B cell (primary cell): Measurements from ENCODE around the gene SOX9. TPM values are rescaled to one million over a fixed set of nuclear protein-coding genes. Genes with fewer than 3 reads are reported as not detected.

Source experiments
- ATAC-seq: fragments of 200-7000 bp; cut with Tn5 transposase; one replicate; pipeline ENCODE4 v1.10.0; 2021; ENCODE audit warnings: low read depth, mild to moderate bottlenecking, moderate number of reproducible peaks, moderate library complexity
- CTCF ChIA-PET: fragments of 350-600 bp; sonication (Branson Sonifier 250); formaldehyde crosslinking; loops from one replicate; lab custom pipeline; 2021; ENCODE audit warnings: antibody characterized with exemption, inconsistent platforms; lab: Charles Lee
- POLR2A ChIA-PET: fragments of 350-600 bp; sonication (Branson Sonifier 250); formaldehyde crosslinking; loops from one replicate; lab custom pipeline; 2021; ENCODE audit warnings: antibody characterized with exemption; lab: Charles Lee
- DNase-seq: peaks from one replicate; pipeline ENCODE4 v3.0.0; 2013
- H2AFZ ChIP-seq: 2 replicates; pipeline ENCODE4 v1.6.1; 2012; ENCODE audit warnings: mild to moderate bottlenecking, low read depth, low read length; ENCODE audit not compliant: insufficient read depth, poor library complexity, severe bottlenecking
- H3K27ac ChIP-seq, 2 donors: 1 replicate in 1 of 2; 2 replicates in 1 of 2; pipeline ENCODE4 v1.5.1; 2012 to 2013; ENCODE audit warnings: low read length in 2 of 2, mild to moderate bottlenecking in 2 of 2, moderate library complexity in 1 of 2
- H3K27me3 ChIP-seq, 4 experiments: fragments of 200-600 bp in 1 of 4; sonication (generic) in 1 of 4; replicated peaks in 1 of 4; 1 replicate in 2 of 4; 2 replicates in 2 of 4; pipeline versions ENCODE4 v1.6.1 to v1.7.0; 2013 to 2016; ENCODE audit warnings: low read length in 3 of 4, mild to moderate bottlenecking in 2 of 4, mixed read lengths in 1 of 4, moderate library complexity in 1 of 4; ENCODE audit not compliant: insufficient read depth in 4 of 4, control insufficient read depth in 3 of 4; ENCODE audit errors: control extremely low read depth in 1 of 4
- H3K36me3 ChIP-seq, 2 experiments: replicated peaks in 1 of 2; 1 replicate in 1 of 2; 2 replicates in 1 of 2; pipeline versions ENCODE4 v1.6.1 to v1.7.1; 2013; ENCODE audit warnings: low read length in 1 of 2; ENCODE audit not compliant: insufficient read depth in 2 of 2, control insufficient read depth in 1 of 2; ENCODE audit errors: control extremely low read depth in 1 of 2, extremely low read depth in 1 of 2
- H3K4me1 ChIP-seq, 2 donors: fragments of 200-600 bp in 1 of 2; sonication (generic) in 1 of 2; 1 replicate in 1 of 2; 2 replicates in 1 of 2; pipeline versions ENCODE4 v1.5.1 to v1.6.1; 2013 to 2017; ENCODE audit warnings: low read length in 2 of 2; ENCODE audit not compliant: control insufficient read depth in 2 of 2, insufficient read depth in 2 of 2
- H3K4me2 ChIP-seq: replicated peaks from 2 replicates; pipeline ENCODE3; 2012; ENCODE audit warnings: mild to moderate bottlenecking, low read depth, low read length; ENCODE audit not compliant: poor library complexity, severe bottlenecking
- H3K4me3 ChIP-seq, 5 experiments: fragments of 200-600 bp in 1 of 5; sonication (generic) in 1 of 5; 1 replicate in 3 of 5; 2 replicates in 2 of 5; pipeline versions ENCODE4 v1.5.1 to v1.7.0; 2011 to 2016; ENCODE audit warnings: low read length in 4 of 5, mild to moderate bottlenecking in 4 of 5, low read depth in 2 of 5, control low read depth in 1 of 5, moderate library complexity in 1 of 5; ENCODE audit not compliant: insufficient read depth in 1 of 5; ENCODE audit errors: control extremely low read depth in 1 of 5, extremely low read depth in 1 of 5
- H3K79me2 ChIP-seq: fragments of 200-600 bp; sonication (generic); one replicate; pipeline ENCODE4 v1.6.0; 2016; ENCODE audit warnings: low read length; ENCODE audit not compliant: control insufficient read depth, insufficient read depth
- H3K9ac ChIP-seq: fragments of 200-600 bp; sonication (generic); 2 replicates; pipeline ENCODE4 v1.6.1; 2017; ENCODE audit warnings: mild to moderate bottlenecking, low read length, moderate library complexity
- H3K9me3 ChIP-seq, 3 donors: one replicate each; pipeline versions ENCODE4 v1.6.1 to v1.7.1; 2013; ENCODE audit warnings: low read length in 2 of 3; ENCODE audit not compliant: control insufficient read depth in 2 of 3, insufficient read depth in 1 of 3; ENCODE audit errors: control extremely low read depth in 1 of 3
- H4K20me1 ChIP-seq: 2 replicates; pipeline ENCODE4 v1.6.0; 2012; ENCODE audit warnings: mild to moderate bottlenecking, low read length; ENCODE audit not compliant: insufficient read depth, control insufficient read depth, poor library complexity, severe bottlenecking
- H3K27ac Mint-ChIP-seq: one replicate; pipeline ENCODE4 v1.8.0; 2021; ENCODE audit warnings: mixed read lengths
- H3K27me3 Mint-ChIP-seq: one replicate; pipeline ENCODE4 v1.8.0; 2021; ENCODE audit warnings: mixed read lengths
- H3K4me1 Mint-ChIP-seq: one replicate; pipeline ENCODE4 v1.8.0; 2021; ENCODE audit warnings: mixed read lengths
- H3K4me3 Mint-ChIP-seq: one replicate; pipeline ENCODE4 v1.8.0; 2021; ENCODE audit warnings: mixed read lengths
- H3K9me3 Mint-ChIP-seq: one replicate; pipeline ENCODE4 v1.8.0; 2022; ENCODE audit warnings: mixed read lengths; ENCODE audit not compliant: insufficient read depth
- EZH2 ChIP-seq: IDR thresholded peaks from 2 replicates; pipeline ENCODE4 v1.6.1; 2012; ENCODE audit warnings: borderline replicate concordance, low read depth, mild to moderate bottlenecking, moderate library complexity, low read length; ENCODE audit not compliant: insufficient read depth, poor library complexity, severe bottlenecking
- WGBS: methylation state at CpG from one replicate; pipeline ENCODE4 v1.1.5; 2013; ENCODE audit warnings: missing lambda C conversion rate; ENCODE audit not compliant: insufficient coverage; 5-methylcytosine and 5-hydroxymethylcytosine counted together
- intact Hi-C: fragments of 100-400 bp; cut with micrococcal nuclease; formaldehyde crosslinking; loops from one replicate; pipeline ENCODE4 v1.10.0; 2022
- polyA plus RNA-seq: library from polyadenylated mRNA; depleted of rRNA; stranded (reverse); fragments of >200 nt; gene quantifications from 2 replicates; pipeline ENCODE4 v1.2.3, GENCODE V29; 2012
- total RNA-seq, 2 donors: library from RNA; stranded (reverse); fragments of 120-200 nt in 1 of 2; gene quantifications; 1 replicate in 1 of 2; 2 replicates in 1 of 2; pipeline versions ENCODE4 v1.2.3 to v1.2.4, GENCODE V29; 2013 to 2022
- TF ChIP-seq, protein P1 (sequence below): fragments of 200-600 bp; IDR thresholded peaks from one replicate; pipeline ENCODE4 v1.8.0; 2022; ENCODE audit warnings: antibody characterized with exemption, mild to moderate bottlenecking

The SOX9 gene
- total and polyA plus RNA-seq, 2 donors (not counting 1 experiment from before 2014, with no cell fraction given), result 0.03 TPM; not detected in 1

DNA sequence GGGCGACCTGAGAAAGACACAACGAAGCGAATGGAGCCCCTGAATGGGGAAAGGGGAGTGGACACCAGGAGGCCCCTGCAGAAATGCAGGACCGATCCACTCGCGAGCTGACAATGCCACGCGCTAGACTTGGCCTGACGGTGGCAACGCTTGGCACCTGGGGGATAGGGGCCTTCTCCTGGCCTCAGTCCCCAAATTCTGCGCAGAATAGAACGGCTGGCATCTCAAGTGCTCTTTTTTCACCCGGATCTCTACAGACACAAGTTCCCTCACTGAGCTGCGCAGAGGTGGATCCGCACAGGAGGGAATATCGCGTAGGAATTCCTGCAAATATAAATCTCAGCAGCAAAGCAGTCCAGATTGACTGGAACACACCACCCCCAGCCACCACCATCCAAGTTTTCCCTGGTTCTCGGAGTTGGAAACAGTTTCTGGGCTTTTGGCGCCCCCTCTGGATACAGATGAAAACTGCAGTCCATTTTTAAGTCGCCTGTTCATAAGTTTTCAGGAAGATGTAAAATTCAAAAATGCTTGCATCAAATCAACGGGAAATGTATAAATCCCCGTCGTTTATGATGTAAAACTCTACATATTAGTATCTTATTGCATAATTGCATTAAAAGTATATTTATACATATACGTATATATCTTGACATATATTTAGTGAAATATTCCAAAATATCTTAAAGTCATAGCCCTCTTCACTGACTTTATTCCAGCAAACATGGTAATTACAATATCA is 2.3 kb upstream of the SOX9 start:
- H3K4me1 Mint-ChIP-seq, result peaks cover 17% of the 10 kb centered on the region
- CTCF ChIA-PET, result no interaction called here
- Histone ChIP-seq H3K4me3 (no peak overlapping the region), H3K9me3 (peaks cover 0 to 46% (median 0%) of the 10 kb centered on the region in 3 donors), H3K4me2 (no peak overlapping the region), H3K27me3 (peaks cover 0 to 70% (median 32%) of the 10 kb centered on the region in 4 experiments), H3K9ac (no peak overlapping the region), H3K79me2 (no peaks in the 10 kb centered on the region), H3K27ac (no peak overlapping the region), H2AFZ (no peak overlapping the region), H3K4me1 (peaks cover 8 to 14% of the 10 kb centered on the region in 2 donors), H3K36me3 (no peaks in the 10 kb centered on the region), H4K20me1 (no peaks in the 10 kb centered on the region)
- 12% methylated on average over 17 of the region's 24 CpGs for WGBS
- POLR2A ChIA-PET, result no interaction called here
- H3K27me3 Mint-ChIP-seq, result peaks cover 59% of the 10 kb centered on the region
- DNase-seq (peak; percentile 21), ATAC-seq (no peak)
- no peak for TF ChIP-seq EZH2
- TF ChIP-seq, protein P1, sequence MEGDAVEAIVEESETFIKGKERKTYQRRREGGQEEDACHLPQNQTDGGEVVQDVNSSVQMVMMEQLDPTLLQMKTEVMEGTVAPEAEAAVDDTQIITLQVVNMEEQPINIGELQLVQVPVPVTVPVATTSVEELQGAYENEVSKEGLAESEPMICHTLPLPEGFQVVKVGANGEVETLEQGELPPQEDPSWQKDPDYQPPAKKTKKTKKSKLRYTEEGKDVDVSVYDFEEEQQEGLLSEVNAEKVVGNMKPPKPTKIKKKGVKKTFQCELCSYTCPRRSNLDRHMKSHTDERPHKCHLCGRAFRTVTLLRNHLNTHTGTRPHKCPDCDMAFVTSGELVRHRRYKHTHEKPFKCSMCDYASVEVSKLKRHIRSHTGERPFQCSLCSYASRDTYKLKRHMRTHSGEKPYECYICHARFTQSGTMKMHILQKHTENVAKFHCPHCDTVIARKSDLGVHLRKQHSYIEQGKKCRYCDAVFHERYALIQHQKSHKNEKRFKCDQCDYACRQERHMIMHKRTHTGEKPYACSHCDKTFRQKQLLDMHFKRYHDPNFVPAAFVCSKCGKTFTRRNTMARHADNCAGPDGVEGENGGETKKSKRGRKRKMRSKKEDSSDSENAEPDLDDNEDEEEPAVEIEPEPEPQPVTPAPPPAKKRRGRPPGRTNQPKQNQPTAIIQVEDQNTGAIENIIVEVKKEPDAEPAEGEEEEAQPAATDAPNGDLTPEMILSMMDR, result peak; percentile 58
- no peak overlapping the region for H3K4me3 Mint-ChIP-seq
- intact Hi-C loops, result no loop called here
- H3K9me3 Mint-ChIP-seq, result no peaks in the 10 kb centered on the region
- peak overlapping the region; percentile 26 for H3K27ac Mint-ChIP-seq

- H4K20me1 ChIP-seq, result no peaks in the 10 kb centered on the region
- no peak overlapping the region for H3K27ac ChIP-seq
- Mint-ChIP-seq H3K4me1 (peaks cover 19% of the 10 kb centered on the region), H3K9me3 (no peaks in the 10 kb centered on the region), H3K27ac (no peak overlapping the region), H3K27me3 (peaks cover 57% of the 10 kb centered on the region), H3K4me3 (no peak overlapping the region)
- H3K9ac ChIP-seq, result no peak overlapping the region
- no peaks in the 10 kb centered on the region for H3K79me2 ChIP-seq
- no peaks in the 10 kb centered on the region for H3K36me3 ChIP-seq
- TF ChIP-seq, protein P1, result no peak
- TF ChIP-seq EZH2, result no peak
- peaks cover 0 to 51% (median 0%) of the 10 kb centered on the region in 3 donors for H3K9me3 ChIP-seq
- no peak overlapping the region for H3K4me3 ChIP-seq
- H3K27me3 ChIP-seq, result peaks cover 0 to 70% (median 32%) of the 10 kb centered on the region in 4 experiments
- no peak overlapping the region for H2AFZ ChIP-seq
- 13% methylated on average over 3 of the region's 22 CpGs for WGBS
- intact Hi-C loops, result no loop called here
- DNase-seq (no peak), ATAC-seq (no peak)
- no peak overlapping the region for H3K4me2 ChIP-seq
- ChIA-PET CTCF (no interaction called here), POLR2A (no interaction called here)
- peaks cover 8 to 14% of the 10 kb centered on the region in 2 donors for H3K4me1 ChIP-seq
Observed at GRCh38 chr17:72119077-72119872, 1.5 kb upstream of the SOX9 start.
